HFF-Myc (cell line): ENCODE results near the gene NSD2.

Experiments
- DNase-seq: peaks from one replicate; pipeline ENCODE4 v3.0.0-alpha.2; 2011; ENCODE audit warnings: low read depth; ENCODE audit errors: extremely low read depth
- H3K4me3 ChIP-seq: replicated peaks from 2 replicates; pipeline ENCODE4 v1.5.1; 2011; ENCODE audit warnings: low read depth, mild to moderate bottlenecking, control low read depth, low read length
- TF ChIP-seq, protein P1 (sequence below): IDR thresholded peaks from 2 replicates; pipeline ENCODE4 v1.5.1; 2012; ENCODE audit warnings: mild to moderate bottlenecking, low read depth, low read length, control low read depth; ENCODE audit errors: missing control alignments

Gene NSD2

DNA sequence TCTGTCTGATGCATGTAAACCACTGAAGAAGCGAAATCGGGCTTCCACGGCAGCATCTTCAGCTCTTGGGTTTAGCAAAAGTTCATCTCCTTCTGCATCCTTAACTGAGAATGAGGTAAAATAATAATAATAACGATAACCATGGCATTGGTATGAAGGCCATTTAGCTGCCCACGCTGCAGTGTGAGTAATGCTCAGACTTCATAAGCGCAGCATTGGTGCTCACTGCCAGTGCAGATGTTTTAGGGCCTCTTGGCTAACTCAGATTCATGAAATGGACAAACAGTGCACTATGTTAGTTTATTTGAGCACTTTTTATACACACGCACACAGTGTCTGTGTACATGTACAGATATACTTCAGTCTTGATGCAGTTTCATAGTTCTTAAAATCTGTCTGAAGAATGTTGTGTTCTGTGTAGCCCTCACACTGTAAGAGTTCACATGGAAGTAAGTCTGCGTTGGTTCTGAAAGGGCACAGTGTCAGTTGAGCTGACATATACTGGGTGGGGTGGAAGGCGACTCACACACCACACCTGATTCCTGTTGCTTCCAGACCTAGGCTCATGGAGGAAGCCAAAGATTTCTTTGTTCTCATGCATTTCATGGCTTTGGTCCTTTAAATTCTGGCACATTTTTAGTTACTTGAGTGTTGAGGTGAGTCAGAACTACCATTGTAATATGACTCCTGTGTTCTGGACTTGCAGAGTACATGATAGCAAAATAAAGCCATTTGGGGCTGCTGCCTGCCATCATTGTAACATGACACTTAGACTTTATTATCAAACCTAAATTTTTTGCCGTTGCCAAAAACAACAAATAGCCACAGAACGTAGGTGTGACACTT lies 68.7 kb downstream of the NSD2 start:
- peak; percentile 86 for DNase-seq
- H3K4me3 ChIP-seq = no peak overlapping the region
- TF ChIP-seq, protein P1, sequence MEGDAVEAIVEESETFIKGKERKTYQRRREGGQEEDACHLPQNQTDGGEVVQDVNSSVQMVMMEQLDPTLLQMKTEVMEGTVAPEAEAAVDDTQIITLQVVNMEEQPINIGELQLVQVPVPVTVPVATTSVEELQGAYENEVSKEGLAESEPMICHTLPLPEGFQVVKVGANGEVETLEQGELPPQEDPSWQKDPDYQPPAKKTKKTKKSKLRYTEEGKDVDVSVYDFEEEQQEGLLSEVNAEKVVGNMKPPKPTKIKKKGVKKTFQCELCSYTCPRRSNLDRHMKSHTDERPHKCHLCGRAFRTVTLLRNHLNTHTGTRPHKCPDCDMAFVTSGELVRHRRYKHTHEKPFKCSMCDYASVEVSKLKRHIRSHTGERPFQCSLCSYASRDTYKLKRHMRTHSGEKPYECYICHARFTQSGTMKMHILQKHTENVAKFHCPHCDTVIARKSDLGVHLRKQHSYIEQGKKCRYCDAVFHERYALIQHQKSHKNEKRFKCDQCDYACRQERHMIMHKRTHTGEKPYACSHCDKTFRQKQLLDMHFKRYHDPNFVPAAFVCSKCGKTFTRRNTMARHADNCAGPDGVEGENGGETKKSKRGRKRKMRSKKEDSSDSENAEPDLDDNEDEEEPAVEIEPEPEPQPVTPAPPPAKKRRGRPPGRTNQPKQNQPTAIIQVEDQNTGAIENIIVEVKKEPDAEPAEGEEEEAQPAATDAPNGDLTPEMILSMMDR = no peak

DNA sequence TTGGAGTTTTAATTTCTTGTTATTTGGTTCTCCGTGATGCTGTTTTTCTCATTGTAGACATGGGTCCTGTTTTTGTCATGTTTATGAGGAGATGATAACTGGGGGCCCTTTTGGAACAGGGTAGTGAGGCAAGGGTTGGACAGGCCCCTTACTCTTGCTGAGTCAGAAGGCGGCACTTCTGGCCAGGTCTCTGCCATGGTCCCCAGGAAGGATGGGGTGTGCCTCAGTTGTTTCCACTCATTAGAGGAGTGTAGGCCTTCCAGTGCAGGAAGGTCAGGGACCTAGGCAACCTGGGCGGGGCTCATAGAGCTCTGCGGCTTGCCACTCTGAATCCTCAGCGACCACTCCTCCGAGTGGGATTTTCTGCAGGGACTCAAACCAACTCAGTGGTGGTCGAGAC lies 69.4 kb downstream of the NSD2 start:
- no peak for DNase-seq
- TF ChIP-seq, protein P1 = no peak
- no peak overlapping the region for H3K4me3 ChIP-seq

DNA sequence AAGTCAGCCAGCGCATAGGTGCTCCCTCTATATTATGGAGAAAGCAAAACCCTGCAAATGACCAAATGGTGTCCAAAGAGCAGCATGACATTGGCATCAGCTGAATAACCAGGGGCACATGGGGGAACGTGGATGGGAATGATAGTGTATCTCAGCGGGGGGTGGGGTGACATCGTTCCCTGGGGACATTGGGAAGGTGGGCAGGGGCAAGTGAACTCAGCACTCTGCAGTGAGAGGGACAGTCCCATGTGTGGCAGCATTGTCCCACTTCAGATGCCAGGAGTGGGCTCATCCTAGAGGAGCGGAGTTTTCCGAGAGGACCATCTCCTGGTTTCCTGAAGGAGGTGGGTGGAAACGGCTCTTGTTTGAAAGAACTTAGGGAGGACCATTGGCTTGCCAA lies 72.7 kb downstream of the NSD2 start:
- DNase-seq = no peak
- no peak overlapping the region for H3K4me3 ChIP-seq
- TF ChIP-seq, protein P1 = no peak

DNA sequence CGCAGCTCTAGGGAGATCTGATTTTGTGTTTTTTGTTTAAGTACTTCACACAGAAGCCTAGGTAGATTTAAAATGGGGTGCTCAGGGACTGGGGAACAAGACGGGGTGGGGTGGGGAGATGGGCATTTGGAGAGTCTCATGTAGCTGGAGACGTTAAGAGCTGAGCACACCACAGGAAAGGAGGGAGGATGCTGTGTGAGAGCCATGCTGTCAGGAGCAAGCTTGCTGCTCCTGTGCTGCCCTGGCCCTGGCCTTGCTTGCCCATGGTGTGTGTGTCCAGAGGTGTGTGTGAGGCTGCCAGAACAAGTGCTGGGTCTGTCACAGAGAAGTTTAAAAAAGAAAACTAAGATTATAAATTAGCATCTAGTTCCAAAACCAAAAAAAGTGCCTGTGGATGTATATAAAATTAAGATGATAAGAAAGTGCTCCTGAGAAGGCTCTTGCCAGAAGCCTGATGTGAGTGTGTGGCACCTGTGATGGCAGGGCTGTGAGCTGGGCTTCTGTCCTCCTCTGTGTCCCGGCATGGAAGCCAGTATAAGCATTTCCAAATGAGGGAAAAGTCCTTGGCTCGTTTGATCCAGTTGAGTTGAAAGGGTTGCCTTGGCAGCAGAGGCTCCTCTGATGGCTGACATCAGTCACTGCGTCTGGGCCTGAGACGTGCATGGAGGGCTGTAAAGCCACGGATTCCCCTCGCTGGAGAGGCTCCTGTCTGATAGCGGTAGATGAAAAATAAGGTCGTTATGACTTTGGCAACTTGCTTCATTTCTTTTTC lies 74.1 kb downstream of the NSD2 start:
- DNase-seq = no peak
- H3K4me3 ChIP-seq = no peak overlapping the region
- TF ChIP-seq, protein P1 = no peak

DNA sequence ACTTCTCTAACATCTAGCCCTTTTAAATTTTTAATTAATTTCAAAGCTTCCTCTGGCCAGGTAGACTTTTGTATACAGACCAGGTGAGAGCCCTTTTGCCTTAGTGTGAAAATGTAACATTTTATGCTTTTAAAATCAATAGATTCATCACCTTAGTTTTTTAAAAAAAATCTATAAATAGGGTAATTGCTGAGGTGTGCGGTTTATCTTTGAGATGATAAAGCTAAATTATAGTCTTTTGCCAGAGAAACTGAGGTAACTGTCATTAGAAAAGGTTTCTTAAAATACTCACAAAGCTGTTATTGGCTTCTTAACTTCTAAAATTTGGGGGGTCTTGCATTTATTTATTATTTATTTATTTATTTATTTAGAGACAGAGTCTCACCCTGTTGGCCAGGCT lies 74.7 kb downstream of the NSD2 start:
- TF ChIP-seq, protein P1 = no peak
- DNase-seq = no peak
- no peak overlapping the region for H3K4me3 ChIP-seq

DNA sequence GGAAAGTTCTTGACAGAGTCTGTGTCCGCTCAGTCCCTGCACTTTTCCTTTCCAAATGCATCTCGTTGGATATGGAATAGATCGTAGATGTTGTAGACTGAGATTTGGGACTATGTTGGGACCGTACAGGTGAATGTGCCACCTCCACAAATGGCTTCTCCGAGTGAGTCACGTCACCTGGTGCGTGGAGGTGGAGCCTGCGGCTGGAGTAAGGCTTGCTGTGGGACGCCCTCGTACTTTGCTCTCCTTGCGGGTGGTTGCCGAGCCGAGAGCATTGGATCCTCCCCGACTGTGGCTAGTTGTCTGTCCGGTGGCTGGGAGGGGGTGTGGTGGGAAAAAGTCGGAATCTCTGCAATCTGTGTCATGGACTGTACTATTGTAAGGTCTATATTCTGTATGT lies 77.0 kb downstream of the NSD2 start:
- no peak overlapping the region for H3K4me3 ChIP-seq
- no peak for DNase-seq
- TF ChIP-seq, protein P1 = no peak
